ENCODE data around the gene OR13A1.
"Not testable (repeated sequence)": the region's sequence is repeated elsewhere in the genome, so short reads cannot be mapped to it uniquely, and the experiment has no call there.

The OR13A1 gene

DNA sequence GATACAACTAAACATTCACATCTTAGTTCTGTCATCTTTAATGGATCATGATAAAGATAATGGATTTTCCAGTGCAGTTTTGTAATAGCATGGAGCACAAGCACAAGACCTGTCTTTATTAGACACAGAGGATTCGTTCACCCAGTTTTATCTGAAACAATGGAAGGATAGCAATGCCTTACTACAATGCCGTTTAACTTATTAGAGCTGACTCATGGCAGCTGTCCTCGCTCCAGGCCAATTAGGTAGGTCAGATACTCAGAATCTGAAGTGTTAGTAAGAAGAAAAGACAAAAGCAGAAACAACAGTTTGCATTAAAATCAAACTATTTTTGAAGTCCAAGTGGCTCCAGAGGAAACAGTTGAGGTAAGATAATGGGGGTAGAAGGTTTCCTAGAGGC is 12.8 kb downstream of the OR13A1 start:
- no peak overlapping the region for H2AFZ ChIP-seq (ENCODE audit: low read depth, low read length)

DNA sequence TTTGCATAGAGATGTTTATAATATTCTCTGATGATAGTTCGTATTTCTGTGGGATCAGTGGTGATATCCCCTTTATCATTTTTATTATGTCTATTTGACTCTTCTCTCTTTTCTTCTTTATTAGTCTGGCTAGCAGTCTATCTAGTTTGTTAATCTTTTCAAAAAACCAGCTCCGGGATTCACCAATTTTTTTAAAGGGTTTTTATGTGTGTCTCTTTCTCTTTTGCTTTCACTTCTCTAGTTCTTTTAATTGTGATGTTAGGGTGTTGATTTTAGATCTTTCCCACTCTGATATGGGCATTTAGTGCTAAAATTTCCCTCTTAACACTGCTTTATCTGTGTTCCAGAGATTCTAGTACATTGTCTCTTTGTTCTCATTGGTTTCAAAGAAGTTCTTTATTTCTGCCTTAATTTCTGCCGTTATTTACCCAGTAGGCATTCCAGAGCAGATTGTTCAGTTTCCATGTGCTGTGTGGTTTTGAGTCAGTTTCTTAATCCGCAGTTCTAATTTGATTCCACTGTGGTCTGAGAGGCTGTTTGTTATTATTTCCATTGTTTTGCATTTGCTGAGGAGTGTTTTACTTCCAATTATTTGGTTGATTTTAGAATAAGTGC is 17.0 kb downstream of the OR13A1 start:
- not testable (repeated sequence) for H4K20me1 ChIP-seq (ENCODE audit: insufficient read depth, low read length); H3K4me3 ChIP-seq (ENCODE audit: low read length); H3K4me1 ChIP-seq (ENCODE audit: low read length); H3K9ac ChIP-seq (ENCODE audit: low read length); H3K9me3 ChIP-seq (ENCODE audit: insufficient read depth, low read length); H3K79me2 ChIP-seq (ENCODE audit: low read length); H3K36me3 ChIP-seq (replicated peaks; ENCODE audit: low read depth, low read length); H2AFZ ChIP-seq (ENCODE audit: low read depth, low read length); H3K27me3 ChIP-seq (ENCODE audit: low read depth, low read length); H3K27ac ChIP-seq (ENCODE audit: low read length)
- H3K4me2 ChIP-seq (ENCODE audit: low read length), result peak overlapping the region; percentile 22; the same call in 1 of the 2 replicates

More for the DNA sequence above, 12.8 kb downstream of the OR13A1 start:
- H3K4me1 ChIP-seq (ENCODE audit: low read length), result no peaks in the 10 kb centered on the region
- no peak overlapping the region for H3K4me3 ChIP-seq (ENCODE audit: low read length)
- H3K27me3 ChIP-seq (ENCODE audit: low read depth, low read length), result no peaks in the 10 kb centered on the region
- H3K9ac ChIP-seq (ENCODE audit: low read length), result no peak overlapping the region
- H3K36me3 ChIP-seq (replicated peaks; ENCODE audit: low read depth, low read length), result no peaks in the 10 kb centered on the region
- H4K20me1 ChIP-seq (ENCODE audit: insufficient read depth, low read length), result no peaks in the 10 kb centered on the region
- no peak overlapping the region for H3K4me2 ChIP-seq (ENCODE audit: low read length)
- no peaks in the 10 kb centered on the region for H3K79me2 ChIP-seq (ENCODE audit: low read length)
- no peaks in the 10 kb centered on the region for H3K9me3 ChIP-seq (ENCODE audit: insufficient read depth, low read length)
- TF ChIP-seq EZH2phosphoT487 (IDR thresholded peaks at IDR 0.05; ENCODE audit: low read depth), result no peak
- no peak overlapping the region for H3K27ac ChIP-seq (ENCODE audit: low read length)

GRCh38 chr10:45294681-45295080 is 20.7 kb downstream of the OR13A1 start:
- Histone ChIP-seq H3K79me2 (ENCODE audit: low read length) (no peaks in the 10 kb centered on the region), H3K9ac (ENCODE audit: low read length) (no peak overlapping the region), H3K9me3 (ENCODE audit: insufficient read depth, low read length) (no peaks in the 10 kb centered on the region), H3K36me3 (replicated peaks; ENCODE audit: low read depth, low read length) (no peaks in the 10 kb centered on the region), H4K20me1 (ENCODE audit: insufficient read depth, low read length) (no peaks in the 10 kb centered on the region), H3K27me3 (ENCODE audit: low read depth, low read length) (no peaks in the 10 kb centered on the region; the same call in 1 of the 2 replicates), H3K4me3 (ENCODE audit: low read length) (no peak overlapping the region), H2AFZ (ENCODE audit: low read depth, low read length) (no peak overlapping the region), H3K27ac (ENCODE audit: low read length) (no peak overlapping the region), H3K4me2 (ENCODE audit: low read length) (no peak overlapping the region), H3K4me1 (ENCODE audit: low read length) (no peaks in the 10 kb centered on the region)
- no peak for TF ChIP-seq EZH2phosphoT487 (IDR thresholded peaks at IDR 0.05; ENCODE audit: low read depth)
- TF ChIP-seq, protein P1, sequence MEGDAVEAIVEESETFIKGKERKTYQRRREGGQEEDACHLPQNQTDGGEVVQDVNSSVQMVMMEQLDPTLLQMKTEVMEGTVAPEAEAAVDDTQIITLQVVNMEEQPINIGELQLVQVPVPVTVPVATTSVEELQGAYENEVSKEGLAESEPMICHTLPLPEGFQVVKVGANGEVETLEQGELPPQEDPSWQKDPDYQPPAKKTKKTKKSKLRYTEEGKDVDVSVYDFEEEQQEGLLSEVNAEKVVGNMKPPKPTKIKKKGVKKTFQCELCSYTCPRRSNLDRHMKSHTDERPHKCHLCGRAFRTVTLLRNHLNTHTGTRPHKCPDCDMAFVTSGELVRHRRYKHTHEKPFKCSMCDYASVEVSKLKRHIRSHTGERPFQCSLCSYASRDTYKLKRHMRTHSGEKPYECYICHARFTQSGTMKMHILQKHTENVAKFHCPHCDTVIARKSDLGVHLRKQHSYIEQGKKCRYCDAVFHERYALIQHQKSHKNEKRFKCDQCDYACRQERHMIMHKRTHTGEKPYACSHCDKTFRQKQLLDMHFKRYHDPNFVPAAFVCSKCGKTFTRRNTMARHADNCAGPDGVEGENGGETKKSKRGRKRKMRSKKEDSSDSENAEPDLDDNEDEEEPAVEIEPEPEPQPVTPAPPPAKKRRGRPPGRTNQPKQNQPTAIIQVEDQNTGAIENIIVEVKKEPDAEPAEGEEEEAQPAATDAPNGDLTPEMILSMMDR (IDR thresholded peaks at IDR 0.05; ENCODE audit: low read depth, low read length), result no peak

- no peaks in the 10 kb centered on the region for H3K9me3 ChIP-seq (ENCODE audit: insufficient read depth, low read length)
- no peaks in the 10 kb centered on the region for H4K20me1 ChIP-seq (ENCODE audit: insufficient read depth, low read length)
- H3K4me2 ChIP-seq (ENCODE audit: low read length), result no peak overlapping the region
- no peaks in the 10 kb centered on the region for H3K79me2 ChIP-seq (ENCODE audit: low read length)
- no peaks in the 10 kb centered on the region for H3K4me1 ChIP-seq (ENCODE audit: low read length)
- H3K27me3 ChIP-seq (ENCODE audit: low read depth, low read length), result no peaks in the 10 kb centered on the region; the same call in 1 of the 2 replicates
- H3K4me3 ChIP-seq (ENCODE audit: low read length), result no peak overlapping the region
- H3K36me3 ChIP-seq (replicated peaks; ENCODE audit: low read depth, low read length), result no peaks in the 10 kb centered on the region
- no peak overlapping the region for H3K27ac ChIP-seq (ENCODE audit: low read length)
- TF ChIP-seq EZH2phosphoT487 (IDR thresholded peaks at IDR 0.05; ENCODE audit: low read depth), result no peak
- TF ChIP-seq, protein P1 (IDR thresholded peaks at IDR 0.05; ENCODE audit: low read depth, low read length), result no peak
- H2AFZ ChIP-seq (ENCODE audit: low read depth, low read length), result no peak overlapping the region
- no peak overlapping the region for H3K9ac ChIP-seq (ENCODE audit: low read length)
Measured at GRCh38 chr10:45286980-45287379, 28.4 kb downstream of the OR13A1 start.

- H3K36me3 ChIP-seq (replicated peaks; ENCODE audit: low read depth, low read length), result no peaks in the 10 kb centered on the region
- H3K4me2 ChIP-seq (ENCODE audit: low read length), result no peak overlapping the region
- no peaks in the 10 kb centered on the region for H4K20me1 ChIP-seq (ENCODE audit: insufficient read depth, low read length)
- no peak overlapping the region for H3K4me3 ChIP-seq (ENCODE audit: low read length)
- H3K79me2 ChIP-seq (ENCODE audit: low read length), result no peaks in the 10 kb centered on the region
- H3K9me3 ChIP-seq (ENCODE audit: insufficient read depth, low read length), result no peaks in the 10 kb centered on the region
- H2AFZ ChIP-seq (ENCODE audit: low read depth, low read length), result no peak overlapping the region
- H3K27me3 ChIP-seq (ENCODE audit: low read depth, low read length), result no peaks in the 10 kb centered on the region; the same call in none of the 2 replicates
- H3K9ac ChIP-seq (ENCODE audit: low read length), result no peak overlapping the region
- TF ChIP-seq EZH2phosphoT487 (IDR thresholded peaks at IDR 0.05; ENCODE audit: low read depth), result no peak
- TF ChIP-seq, protein P1 (IDR thresholded peaks at IDR 0.05; ENCODE audit: low read depth, low read length), result no peak
- H3K27ac ChIP-seq (ENCODE audit: low read length), result no peak overlapping the region
- H3K4me1 ChIP-seq (ENCODE audit: low read length), result no peaks in the 10 kb centered on the region
Measured at GRCh38 chr10:45282061-45282460, 33.3 kb downstream of the OR13A1 start.
